Activated T-cell treated with anti-CD3 and anti-CD28 coated beads, Interleukin-2, amount 50 U/mL, for 72 hours (primary cell): Measurements from ENCODE around the gene TRIM33. TPM values are rescaled to one million over a fixed set of nuclear protein-coding genes. Genes with fewer than 3 reads are reported as not detected.
A peak's percentile ranks its signal among the peaks of the same experiment; 100 is the strongest.

Experiments used
- ATAC-seq, 2 donors: fragments of 150-1000 bp; cut with Tn5 transposase; replicated peaks in 1 of 2; 2 replicates each; pipeline ENCODE4 v1.10.0; 2021; ENCODE audit warnings: moderate library complexity in 2 of 2, mild to moderate bottlenecking in 1 of 2
- DNase-seq, 2 donors: peaks; one replicate each; pipeline ENCODE4 v3.0.0; 2021 to 2022; ENCODE audit warnings: mixed read lengths in 1 of 2
- H3K27ac Mint-ChIP-seq: one replicate; pipeline ENCODE4 v1.8.0; 2022; ENCODE audit warnings: mild to moderate bottlenecking, moderate library complexity, mixed read lengths
- H3K27me3 Mint-ChIP-seq: one replicate; pipeline ENCODE4 v1.8.0; 2022; ENCODE audit warnings: low read depth, mixed read lengths
- H3K36me3 Mint-ChIP-seq, 2 donors: one replicate each; pipeline ENCODE4 v1.8.0; 2022; ENCODE audit warnings: mixed read lengths in 2 of 2, mild to moderate bottlenecking in 1 of 2; ENCODE audit not compliant: insufficient read depth in 2 of 2
- H3K4me1 Mint-ChIP-seq: one replicate; pipeline ENCODE4 v1.8.0; 2022; ENCODE audit warnings: low read depth, mixed read lengths
- H3K4me3 Mint-ChIP-seq, 2 donors: one replicate each; pipeline ENCODE4 v1.8.0; 2022; ENCODE audit warnings: mild to moderate bottlenecking in 2 of 2, mixed read lengths in 2 of 2, moderate library complexity in 2 of 2
- H3K9me3 Mint-ChIP-seq, 2 donors: one replicate each; pipeline ENCODE4 v1.8.0; 2022; ENCODE audit warnings: mixed read lengths in 2 of 2
- total RNA-seq, 2 donors: library from RNA; stranded (reverse); gene quantifications; one replicate each; pipeline ENCODE4 v1.2.3, GENCODE V29; 2022

TRIM33 gene
- total RNA-seq, 2 donors from 2014 or later = 34.1 to 42.4 TPM

DNA sequence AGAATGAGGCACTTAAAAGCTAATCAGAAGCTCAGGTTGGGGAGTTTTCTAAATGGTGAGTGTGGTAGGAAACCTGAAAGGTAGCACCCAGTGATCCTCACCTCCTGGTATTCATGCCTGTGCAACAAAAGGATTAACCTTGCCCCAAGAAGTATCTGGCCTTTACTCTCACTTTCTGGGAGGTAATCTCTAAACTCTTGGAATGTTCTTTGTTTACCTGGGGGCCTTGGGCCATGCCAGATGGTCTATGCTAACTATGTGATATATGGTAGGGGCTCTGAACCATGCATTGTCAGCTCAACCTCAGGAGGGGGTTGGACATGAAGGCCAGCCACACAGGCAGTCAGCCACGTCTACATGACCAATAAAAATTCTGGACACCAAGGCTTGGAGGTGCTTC is 24.4 kb upstream of the TRIM33 start:
- Mint-ChIP-seq H3K27me3 (no peaks in the 10 kb centered on the region), H3K9me3 (no peaks in the 10 kb centered on the region), H3K4me1 (no peaks in the 10 kb centered on the region), H3K4me3 (no peak overlapping the region), H3K27ac (no peak overlapping the region), H3K36me3 (no peaks in the 10 kb centered on the region)
- ATAC-seq (no peak), DNase-seq (no peak)

DNA sequence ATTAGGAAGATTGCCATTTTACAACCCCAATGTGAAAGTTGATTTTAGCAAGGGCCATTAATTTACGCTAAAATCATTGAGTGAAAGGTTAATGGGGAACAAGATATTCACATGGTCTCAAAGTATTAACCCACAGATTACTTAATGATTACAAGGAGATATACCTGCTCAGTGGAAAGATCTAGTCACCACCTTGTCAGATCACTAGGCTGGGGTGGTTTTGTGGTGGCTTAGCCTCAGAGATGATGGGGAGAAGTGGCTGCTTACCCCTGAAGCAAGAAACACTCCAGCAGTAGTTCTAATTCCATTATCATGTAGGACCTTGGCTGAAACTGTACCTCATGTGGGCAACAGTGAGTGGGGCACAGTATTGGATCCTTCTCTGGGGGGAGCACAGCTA is 20.1 kb upstream of the TRIM33 start:
- Mint-ChIP-seq H3K27ac (peak overlapping the region; percentile 61), H3K27me3 (no peaks in the 10 kb centered on the region), H3K9me3 (no peaks in the 10 kb centered on the region), H3K4me1 (no peaks in the 10 kb centered on the region), H3K36me3 (no peaks in the 10 kb centered on the region), H3K4me3 (no peak overlapping the region)
- no peak for DNase-seq
- ATAC-seq = no peak

DNA sequence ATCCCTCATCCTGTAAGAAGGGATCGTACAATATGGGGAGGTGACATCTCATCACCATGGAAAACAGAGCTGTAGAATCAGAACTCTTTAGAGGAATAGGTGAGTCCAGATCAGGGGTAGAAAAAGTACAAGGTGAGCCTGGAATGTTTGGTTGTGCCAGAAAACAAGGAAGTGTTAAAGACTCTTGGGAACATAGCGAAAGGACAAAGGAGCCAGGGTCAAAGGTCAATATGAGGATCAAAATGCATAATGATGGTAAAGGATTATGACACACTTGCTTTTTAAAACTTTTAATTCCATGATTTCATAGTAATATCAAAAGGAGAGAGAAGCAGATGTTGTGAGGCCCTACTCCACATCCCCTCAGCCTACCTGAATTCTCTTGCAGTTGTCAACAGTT is 19.2 kb upstream of the TRIM33 start:
- Mint-ChIP-seq H3K9me3 (no peaks in the 10 kb centered on the region), H3K4me3 (no peak overlapping the region), H3K27ac (no peak overlapping the region), H3K27me3 (no peaks in the 10 kb centered on the region), H3K4me1 (no peaks in the 10 kb centered on the region), H3K36me3 (no peaks in the 10 kb centered on the region)
- DNase-seq (no peak), ATAC-seq (no peak)

DNA sequence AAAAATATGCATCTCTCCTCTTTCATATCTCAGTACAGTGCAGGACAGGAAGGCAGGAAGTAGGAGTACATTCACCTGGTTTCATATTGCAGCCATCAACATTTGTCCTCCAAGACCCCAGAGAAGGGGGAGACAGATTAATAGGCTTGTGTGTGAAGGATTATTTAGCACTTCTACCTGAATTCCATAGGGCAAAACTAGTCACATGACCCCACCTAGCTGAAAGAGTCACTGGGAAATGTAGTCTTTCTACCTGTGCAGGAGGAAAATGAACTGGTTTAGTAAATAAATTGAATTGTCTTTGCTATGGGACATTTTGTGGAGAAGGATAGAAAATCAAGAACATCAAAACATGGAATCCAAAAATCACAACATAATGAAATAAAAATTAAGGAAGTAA is 13.9 kb upstream of the TRIM33 start:
- Mint-ChIP-seq H3K4me1 (no peaks in the 10 kb centered on the region), H3K4me3 (no peak overlapping the region), H3K36me3 (no peaks in the 10 kb centered on the region), H3K9me3 (no peaks in the 10 kb centered on the region), H3K27me3 (no peaks in the 10 kb centered on the region), H3K27ac (no peak overlapping the region)
- DNase-seq (no peak), ATAC-seq (no peak)

DNA sequence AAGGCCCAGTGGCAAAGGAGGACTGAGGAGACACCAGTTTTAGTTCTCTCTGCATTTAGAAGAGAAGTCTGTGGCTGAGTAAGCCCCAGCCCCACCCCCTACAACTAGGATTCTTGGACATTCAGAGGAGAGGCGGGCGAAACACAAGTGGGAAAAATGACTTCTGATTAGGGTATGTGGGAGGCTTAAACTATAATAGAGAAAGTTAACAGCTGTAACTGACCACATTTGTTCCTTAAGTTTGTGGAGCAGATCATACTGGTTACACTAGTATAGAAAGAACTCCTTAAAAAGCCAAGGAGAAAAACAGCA is 11.2 kb upstream of the TRIM33 start:
- Mint-ChIP-seq H3K4me3 (no peak overlapping the region), H3K27me3 (peaks cover 7% of the 10 kb centered on the region), H3K4me1 (no peaks in the 10 kb centered on the region), H3K36me3 (no peaks in the 10 kb centered on the region), H3K27ac (no peak overlapping the region), H3K9me3 (no peaks in the 10 kb centered on the region)
- ATAC-seq (no peak), DNase-seq (no peak)

DNA sequence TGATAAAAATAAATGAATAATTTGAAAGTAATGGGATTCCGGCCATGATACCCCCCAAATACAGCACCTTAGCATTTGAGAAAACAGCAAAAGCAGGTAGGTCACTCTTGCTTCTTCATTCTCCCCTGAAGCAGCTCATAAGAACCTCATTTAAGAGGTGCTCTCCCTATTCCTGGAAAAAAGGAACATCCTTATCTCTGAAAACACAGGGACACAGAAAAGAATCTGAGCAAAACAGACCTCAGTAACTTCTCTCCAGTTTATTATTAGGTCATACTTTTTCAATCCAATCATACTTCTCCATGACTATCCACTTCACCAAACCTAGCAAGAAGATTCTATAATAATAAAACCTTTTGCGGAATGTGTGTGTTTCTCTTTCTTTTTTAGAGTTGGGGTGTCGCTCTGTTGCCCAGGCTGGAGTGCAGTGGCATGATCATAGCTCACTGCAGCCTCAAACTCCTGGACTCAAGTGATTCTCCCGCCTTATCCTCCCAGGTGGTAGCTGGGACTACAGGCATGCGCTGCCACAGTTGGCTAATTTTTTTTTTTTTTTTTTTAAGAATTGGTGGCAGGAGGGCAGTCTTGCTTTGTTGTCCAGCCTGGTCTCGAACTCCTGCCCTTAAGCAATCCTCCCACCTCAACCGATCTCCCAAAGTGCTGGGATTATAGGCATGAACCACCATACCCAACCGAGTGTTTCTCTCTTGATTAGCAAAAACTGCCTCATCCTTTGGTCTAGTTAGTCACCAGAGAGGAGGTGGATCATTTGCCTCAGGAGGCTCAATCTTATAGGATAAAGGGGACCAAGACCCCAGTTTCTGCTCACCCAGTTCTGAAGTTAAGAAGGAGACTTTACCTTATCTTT is 10.6 kb upstream of the TRIM33 start:
- no peaks in the 10 kb centered on the region for H3K36me3 Mint-ChIP-seq
- no peak for ATAC-seq
- peaks cover 7% of the 10 kb centered on the region for H3K27me3 Mint-ChIP-seq
- H3K4me1 Mint-ChIP-seq = no peaks in the 10 kb centered on the region
- no peak for DNase-seq
- no peak overlapping the region for H3K27ac Mint-ChIP-seq
- H3K9me3 Mint-ChIP-seq = no peaks in the 10 kb centered on the region
- H3K4me3 Mint-ChIP-seq = no peak overlapping the region

DNA sequence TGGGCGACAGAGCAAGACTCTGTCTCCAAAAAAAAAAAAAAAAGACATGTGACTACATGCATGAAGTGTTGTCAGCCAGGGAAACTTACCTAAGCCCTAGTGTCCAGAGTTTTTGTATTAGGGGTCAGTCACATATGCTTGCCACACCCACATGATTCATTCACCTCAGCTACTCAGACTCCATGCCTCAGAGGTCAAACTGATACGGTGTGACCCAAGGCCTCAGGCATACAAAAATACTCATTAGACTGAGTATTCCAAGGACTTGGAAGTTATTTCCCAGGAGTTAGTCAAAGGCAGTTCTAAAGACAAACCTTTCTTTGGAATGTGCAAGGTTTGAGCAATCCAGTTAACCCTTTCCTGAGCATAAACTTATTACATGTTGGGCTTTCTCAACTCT is 6.3 kb upstream of the TRIM33 start:
- Mint-ChIP-seq H3K27me3 (peaks cover 7% of the 10 kb centered on the region), H3K36me3 (no peaks in the 10 kb centered on the region), H3K27ac (no peak overlapping the region), H3K4me1 (peaks cover 8% of the 10 kb centered on the region), H3K4me3 (no peak overlapping the region), H3K9me3 (no peaks in the 10 kb centered on the region)
- no peak for ATAC-seq
- DNase-seq = no peak

DNA sequence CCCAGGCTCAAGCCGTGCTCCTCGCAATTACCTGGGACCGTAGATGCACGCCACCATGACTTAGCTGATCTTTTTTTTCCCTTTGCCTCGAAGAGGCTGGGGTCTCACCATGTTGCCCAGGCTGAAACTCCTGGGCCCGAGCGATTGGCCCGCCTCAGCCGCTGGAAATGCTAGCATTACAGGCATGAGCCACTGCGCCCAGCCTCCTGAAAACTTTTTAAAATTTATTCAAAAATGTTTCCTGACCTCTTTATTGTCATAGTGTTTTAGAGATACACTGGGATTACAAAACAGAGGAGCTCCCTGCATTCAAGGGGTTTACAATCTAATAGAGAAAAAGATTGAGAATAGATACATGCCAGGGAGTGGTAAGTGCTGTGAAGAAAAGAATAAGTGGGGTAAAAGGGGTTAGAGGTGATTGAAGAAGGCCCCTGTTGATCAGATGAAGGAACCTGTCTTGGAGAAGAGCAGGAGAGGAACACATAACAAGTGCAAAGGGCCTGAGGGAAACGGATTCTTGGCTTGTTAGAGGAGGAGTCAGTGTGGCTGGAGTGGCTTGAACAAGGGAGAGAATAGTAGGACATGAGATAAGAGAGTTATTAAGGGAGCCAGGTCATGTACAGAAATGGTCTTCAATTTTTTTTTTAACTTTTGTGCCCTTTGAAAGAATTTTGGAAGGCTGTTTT is 1.7 kb upstream of the TRIM33 start:
- DNase-seq = no peak
- H3K27ac Mint-ChIP-seq = peak overlapping the region; percentile 14
- H3K9me3 Mint-ChIP-seq = no peaks in the 10 kb centered on the region
- H3K27me3 Mint-ChIP-seq = no peaks in the 10 kb centered on the region
- no peak for ATAC-seq
- peaks cover 40% of the 10 kb centered on the region for H3K4me1 Mint-ChIP-seq
- H3K36me3 Mint-ChIP-seq = peaks cover 5 to 8% of the 10 kb centered on the region in 2 donors
- peak overlapping the region; percentile 98 to 100 for H3K4me3 Mint-ChIP-seq

DNA sequence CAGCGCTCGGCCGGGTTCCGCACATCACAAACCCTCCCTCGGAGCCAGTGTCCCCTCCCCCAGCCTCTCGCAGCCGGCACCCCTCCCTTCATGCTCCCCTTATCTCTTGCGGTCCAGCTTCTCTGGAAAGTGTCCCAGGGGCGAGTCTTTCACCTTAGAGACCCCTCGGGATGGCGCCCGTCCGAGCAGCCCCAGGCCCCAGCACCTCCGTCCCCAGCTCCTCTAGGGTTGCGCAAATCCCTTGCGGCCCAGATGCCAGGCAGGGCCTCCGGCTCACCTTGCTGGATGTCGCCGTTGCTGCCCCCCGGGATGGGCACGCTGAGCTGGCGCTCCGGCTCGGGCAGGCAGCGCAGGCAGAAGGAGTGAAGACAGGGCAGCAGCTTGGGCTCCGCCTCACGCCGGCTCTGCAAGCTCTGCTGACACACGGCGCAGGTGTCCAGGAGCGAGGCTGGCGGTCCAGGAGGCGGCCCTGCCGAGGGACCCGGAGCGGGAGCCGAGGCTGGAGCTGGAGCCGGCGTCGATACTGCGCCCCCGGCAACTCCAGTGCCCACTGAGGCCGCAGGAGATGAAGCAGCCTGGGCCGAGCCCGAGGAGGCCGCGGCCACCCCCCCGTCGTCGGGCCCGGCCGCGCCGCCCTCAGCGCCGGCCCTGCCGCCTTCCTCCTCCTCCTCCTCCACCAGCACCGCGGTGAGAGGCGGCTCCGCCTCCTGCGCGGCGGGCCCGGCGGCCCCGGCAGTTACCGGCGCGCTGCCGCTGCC is 550 bp downstream of the TRIM33 start:
- peaks cover 5 to 14% of the 10 kb centered on the region in 2 donors for H3K36me3 Mint-ChIP-seq
- peaks cover 60% of the 10 kb centered on the region for H3K4me1 Mint-ChIP-seq
- H3K27ac Mint-ChIP-seq = peak overlapping the region; percentile 80
- no peaks in the 10 kb centered on the region for H3K27me3 Mint-ChIP-seq
- DNase-seq = peak; percentile 38 to 55
- peak overlapping the region; percentile 91 to 100 for H3K4me3 Mint-ChIP-seq
- no peaks in the 10 kb centered on the region for H3K9me3 Mint-ChIP-seq
- ATAC-seq = peak; percentile 69 to 70

DNA sequence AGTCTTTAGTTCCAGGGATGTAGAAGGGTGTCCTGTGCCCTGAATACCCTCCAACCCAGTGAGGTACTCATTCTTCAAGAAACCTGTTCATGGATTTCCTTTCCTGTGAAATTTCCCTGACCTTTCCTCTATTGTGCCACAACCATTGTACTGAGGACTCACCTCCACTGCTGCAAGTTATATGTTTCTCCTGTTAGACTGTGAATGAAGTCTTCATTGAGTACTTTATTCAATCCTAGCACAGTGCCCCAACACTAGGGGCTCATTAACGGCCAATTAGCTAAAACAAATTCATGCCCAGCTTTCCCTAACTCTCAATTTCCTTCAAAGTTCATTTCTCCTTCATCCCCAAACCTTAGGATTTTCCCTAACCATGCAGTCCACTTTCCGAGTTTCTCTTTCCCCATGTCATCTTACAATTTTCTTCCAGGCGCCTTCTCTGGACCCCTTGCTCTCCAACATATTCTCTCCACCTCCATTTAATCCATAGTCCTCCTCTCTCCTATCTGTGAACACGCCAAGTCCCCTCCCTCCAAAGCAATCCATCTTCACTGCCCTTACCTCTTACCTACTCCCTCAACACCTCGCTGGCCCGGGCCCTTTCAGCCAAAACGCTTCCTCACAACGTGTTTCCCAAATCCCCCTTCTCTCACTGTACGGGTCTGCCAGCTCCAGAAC is 1.3 kb downstream of the TRIM33 start:
- Mint-ChIP-seq H3K27me3 (no peaks in the 10 kb centered on the region), H3K4me3 (peak overlapping the region; percentile 86 to 91), H3K9me3 (no peaks in the 10 kb centered on the region), H3K4me1 (peaks cover 67% of the 10 kb centered on the region), H3K27ac (peak overlapping the region; percentile 80), H3K36me3 (peaks cover 5 to 17% of the 10 kb centered on the region in 2 donors)
- DNase-seq (no peak), ATAC-seq (no peak)

DNA sequence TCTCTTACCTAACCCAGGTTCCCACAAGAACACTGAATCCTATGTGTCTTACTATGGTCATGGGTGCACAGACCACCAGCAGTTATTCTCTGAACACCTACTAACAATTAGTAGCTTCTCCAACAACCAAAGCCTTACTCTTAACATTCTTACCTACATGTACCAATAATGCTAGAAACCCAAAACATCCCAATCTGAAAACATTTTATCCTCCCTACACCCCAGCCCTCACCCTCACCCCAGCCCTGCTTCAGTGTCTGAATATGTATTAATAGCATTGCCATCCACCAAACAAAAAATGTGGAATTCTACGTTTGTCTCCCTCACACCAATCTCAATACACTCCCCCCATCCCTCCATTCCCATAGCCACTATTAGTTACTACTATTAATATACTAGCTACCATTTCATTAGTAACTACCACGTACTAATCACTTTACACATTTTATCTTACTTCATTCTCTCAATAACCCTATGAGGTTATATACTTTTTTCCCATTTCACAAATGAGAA is 2.6 kb downstream of the TRIM33 start:
- Mint-ChIP-seq H3K4me1 (peaks cover 78% of the 10 kb centered on the region), H3K36me3 (peaks cover 5 to 17% of the 10 kb centered on the region in 2 donors), H3K9me3 (no peaks in the 10 kb centered on the region), H3K4me3 (peak overlapping the region; percentile 86 to 91), H3K27me3 (no peaks in the 10 kb centered on the region), H3K27ac (peak overlapping the region; percentile 62)
- DNase-seq = no peak
- no peak for ATAC-seq

DNA sequence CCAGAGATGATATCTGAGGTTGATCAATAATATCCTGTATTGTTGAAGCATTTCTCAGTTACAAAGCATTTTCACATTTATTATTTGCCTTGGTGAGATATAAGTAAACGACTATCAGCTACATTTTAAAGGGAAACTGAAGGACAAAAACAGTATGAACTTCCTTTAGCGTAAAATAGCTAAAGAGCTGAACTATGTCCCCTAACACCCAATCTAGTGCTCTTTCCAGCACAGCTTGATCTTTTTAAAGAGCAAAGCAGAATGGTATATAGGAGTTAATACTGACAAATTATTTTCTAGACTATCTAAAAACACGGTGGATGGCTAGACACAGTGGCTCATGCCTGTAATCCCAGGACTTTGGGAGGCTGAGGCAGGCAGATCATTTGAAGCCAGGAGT is 3.5 kb downstream of the TRIM33 start:
- Mint-ChIP-seq H3K4me1 (peaks cover 77% of the 10 kb centered on the region), H3K9me3 (no peaks in the 10 kb centered on the region), H3K4me3 (peak overlapping the region; percentile 18 to 73), H3K27me3 (no peaks in the 10 kb centered on the region), H3K36me3 (peaks cover 5 to 17% of the 10 kb centered on the region in 2 donors), H3K27ac (no peak overlapping the region)
- DNase-seq = no peak
- ATAC-seq = no peak
